GM12875 (cell line): ENCODE measurements around the gene SKOR1.

Experiments
- H3K4me3 ChIP-seq: one replicate; pipeline ENCODE4 v1.5.1; 2011; ENCODE audit warnings: low read depth, low read length, control low read depth
- TF ChIP-seq, protein P1 (sequence below): IDR thresholded peaks from 2 replicates; pipeline ENCODE4 v1.5.1; 2011; ENCODE audit warnings: low read depth, mild to moderate bottlenecking, control low read depth, inconsistent platforms, low read length, moderate library complexity, borderline replicate concordance; ENCODE audit not compliant: insufficient read depth

Gene SKOR1

DNA sequence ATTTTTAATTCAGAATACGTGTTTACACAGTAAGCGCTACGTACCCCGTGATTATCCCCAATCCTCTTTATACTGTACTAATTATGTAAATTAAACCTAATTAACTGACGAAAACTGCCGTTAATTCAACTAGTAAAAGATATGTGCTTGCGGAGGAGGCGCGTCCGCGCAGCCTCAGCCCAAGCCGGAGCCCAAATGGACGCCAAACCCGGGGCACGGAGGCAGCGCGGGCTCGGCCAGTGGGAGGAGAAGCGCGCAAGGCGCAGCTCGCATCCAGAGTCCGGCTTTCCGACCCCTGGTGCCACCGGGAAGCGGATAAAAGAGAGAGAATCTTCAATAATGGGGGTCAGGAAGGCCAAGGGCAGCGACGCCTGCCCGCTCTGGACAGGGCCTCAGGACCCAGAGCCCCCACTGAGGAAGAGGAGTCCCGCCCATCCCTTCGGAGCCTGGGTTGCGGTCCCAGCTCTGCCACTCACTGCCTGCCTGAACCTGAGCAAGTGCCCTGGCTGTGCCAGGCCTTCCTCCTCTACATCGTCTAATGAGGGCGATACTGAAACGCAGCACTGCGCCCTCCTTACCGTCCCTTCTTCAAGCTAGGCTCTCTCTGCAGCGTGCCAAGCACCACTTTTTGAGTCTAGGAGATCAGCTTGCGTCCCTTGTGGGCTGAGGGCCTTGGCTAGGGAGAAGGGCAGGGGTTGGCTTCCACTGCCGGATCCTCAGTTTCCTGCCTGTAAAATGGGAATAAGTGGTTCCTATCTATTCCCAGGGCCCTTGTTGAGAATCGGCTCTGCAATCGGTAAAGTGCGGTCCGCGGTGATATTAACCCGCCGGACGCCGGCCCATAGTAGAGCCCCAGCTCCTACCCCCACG lies 5.0 kb upstream of the SKOR1 start:
- TF ChIP-seq, protein P1, sequence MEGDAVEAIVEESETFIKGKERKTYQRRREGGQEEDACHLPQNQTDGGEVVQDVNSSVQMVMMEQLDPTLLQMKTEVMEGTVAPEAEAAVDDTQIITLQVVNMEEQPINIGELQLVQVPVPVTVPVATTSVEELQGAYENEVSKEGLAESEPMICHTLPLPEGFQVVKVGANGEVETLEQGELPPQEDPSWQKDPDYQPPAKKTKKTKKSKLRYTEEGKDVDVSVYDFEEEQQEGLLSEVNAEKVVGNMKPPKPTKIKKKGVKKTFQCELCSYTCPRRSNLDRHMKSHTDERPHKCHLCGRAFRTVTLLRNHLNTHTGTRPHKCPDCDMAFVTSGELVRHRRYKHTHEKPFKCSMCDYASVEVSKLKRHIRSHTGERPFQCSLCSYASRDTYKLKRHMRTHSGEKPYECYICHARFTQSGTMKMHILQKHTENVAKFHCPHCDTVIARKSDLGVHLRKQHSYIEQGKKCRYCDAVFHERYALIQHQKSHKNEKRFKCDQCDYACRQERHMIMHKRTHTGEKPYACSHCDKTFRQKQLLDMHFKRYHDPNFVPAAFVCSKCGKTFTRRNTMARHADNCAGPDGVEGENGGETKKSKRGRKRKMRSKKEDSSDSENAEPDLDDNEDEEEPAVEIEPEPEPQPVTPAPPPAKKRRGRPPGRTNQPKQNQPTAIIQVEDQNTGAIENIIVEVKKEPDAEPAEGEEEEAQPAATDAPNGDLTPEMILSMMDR, result no peak
- no peak overlapping the region for H3K4me3 ChIP-seq

DNA sequence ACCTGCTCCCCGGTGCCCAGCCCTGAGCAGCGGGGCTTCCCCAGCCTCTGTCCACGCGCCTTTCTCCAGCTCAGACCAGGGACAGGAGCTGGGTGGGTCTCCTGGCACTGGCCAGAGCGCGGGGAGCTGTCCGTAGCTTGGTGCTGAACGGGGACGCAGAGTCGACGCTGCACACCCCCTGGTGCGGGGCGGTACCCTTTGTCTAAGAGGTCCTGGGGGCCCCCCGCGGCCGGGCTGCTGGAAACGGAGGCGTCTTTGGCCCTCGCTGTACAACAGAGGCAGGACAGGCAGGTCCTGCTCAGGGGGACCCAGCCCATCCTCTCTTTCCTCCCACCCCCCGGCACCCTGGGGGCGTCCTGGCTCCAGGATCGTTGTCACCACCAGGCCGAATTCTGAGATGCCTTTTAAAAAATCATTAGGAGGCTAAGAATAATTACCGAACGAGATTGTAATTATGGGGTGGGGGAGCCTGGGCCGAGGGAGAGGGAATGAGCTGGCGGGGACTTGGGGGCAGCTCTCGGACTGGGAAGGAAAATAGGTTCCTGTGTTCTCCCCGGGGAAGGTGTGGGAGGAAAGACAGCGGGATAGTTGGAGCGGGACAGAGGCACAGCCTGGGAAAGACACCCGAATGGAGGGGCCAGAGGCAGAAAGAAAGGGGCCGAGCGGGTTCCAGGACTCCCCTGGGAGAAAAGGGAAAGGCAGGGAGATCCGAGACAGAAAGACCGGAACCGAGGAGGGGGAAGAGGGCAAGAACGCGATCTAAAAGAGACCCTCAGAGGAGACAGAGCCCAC lies 4.1 kb upstream of the SKOR1 start:
- H3K4me3 ChIP-seq, result no peak overlapping the region
- TF ChIP-seq, protein P1, result no peak

DNA sequence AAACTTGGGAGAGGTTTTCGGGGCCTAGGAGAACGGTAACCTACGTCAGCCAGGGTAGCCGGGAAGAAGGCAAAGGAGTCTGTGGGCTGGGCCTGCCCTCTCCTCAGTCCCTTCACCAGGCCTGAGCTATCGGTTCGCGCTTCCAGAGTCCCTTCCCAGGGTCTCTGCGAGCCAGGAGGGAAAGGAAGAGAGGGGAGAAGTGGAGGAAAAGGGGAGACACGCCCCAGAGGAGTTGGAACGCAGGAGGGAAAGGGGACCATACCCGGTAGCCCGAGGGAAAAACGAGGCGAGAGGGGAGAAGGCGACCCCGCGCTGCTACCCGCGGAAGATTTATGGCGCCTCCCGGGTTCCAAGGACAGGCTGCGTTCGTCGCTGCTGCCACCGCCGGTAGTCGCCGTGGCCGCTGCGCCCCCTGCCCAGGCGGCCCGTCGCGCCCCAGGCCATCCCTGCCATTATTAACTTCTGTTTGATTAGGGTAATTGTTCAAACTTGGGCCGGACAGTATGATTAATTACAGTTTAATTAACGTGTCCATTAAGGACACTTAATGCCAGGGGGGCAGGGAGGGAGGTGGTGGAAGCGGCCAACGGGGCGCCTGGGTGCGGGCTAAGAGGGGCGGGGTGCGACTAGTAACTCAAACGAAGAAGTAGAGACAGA lies 3.4 kb upstream of the SKOR1 start:
- TF ChIP-seq, protein P1, result no peak
- H3K4me3 ChIP-seq, result no peak overlapping the region

DNA sequence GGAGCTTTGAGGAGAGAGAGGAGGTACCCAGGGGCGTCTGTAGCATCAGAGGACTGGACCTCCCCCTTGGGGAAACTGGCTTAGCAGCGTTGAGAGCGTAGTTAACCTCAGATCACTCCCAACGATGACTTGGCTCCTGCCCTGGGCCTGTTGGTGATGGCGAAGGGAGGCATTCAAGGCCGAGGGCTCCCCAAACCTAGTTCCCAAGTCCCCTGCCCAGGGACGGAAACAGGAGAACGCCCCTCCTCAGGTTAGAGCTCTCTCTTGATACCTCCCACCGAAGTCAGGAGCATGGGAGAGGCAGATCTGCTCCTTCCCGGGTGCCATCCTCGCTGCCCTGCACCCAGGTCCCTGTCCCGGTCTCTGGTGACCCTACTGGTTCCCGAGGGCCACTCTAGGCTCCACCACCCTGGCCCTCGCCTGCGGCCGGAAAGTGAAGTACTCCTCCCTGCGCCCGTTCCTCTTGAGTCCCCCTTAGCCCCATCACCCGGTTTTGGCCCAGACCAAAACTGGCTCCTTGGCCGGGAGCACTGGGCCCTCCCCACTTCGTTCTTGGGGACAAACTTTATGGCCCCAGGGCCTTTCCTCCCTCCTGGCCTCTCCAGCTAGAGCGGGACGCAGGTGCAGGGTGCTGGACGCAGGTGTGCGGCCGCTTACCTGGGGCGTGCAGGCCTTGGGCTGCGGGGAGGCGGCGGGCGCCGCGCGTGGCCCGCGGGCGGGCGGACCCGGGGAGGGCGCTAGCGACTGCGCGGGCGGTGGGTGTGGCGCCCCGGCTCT lies 2.6 kb upstream of the SKOR1 start:
- TF ChIP-seq, protein P1, result no peak
- H3K4me3 ChIP-seq, result no peak overlapping the region

DNA sequence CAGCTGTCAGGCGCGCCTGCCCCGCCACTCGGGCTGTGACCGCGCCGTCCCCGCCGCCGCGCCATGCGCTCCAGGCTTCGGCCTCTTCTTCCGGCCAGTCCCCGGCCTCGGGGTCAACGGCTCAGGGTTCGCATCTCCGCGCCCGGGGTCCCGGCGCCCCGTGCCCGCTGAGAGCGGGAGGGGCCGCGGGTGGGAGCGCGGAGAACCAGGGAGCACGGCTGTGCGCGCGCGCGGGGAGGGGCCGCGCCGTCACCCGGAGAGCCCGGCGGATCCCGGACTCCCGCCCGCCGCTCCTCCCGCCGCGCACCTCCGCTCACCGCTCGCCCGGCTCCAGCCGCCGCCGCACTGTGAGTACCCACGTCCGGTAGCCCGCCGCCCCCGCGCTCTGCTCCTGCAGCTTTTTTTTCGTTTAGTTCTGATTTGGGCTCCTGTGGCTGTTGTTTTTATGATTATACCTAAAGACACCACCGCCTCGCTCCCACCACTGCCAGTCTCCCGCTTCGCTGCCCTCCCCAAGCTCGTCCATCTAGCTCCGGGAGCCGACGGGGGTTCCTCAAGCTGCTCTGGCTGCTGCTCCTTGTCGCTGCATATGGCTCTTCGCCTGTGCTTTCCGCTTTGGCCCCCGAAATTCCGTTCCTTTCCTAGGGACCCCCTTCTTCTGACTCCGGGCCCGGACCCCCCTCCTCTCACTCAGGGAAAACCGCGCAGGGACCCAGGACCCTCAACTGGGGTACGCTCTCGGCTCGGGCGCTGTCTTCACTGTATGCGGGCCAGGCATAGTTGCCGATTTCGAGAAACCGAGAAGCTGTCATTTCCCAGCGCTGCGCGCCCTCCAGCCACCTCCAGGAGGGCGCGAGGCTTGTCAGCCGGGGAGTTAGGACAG lies 1.8 kb upstream of the SKOR1 start:
- TF ChIP-seq, protein P1, result no peak
- H3K4me3 ChIP-seq, result no peak overlapping the region
